ENCODE results near the gene OAS1. TPM values are rescaled to one million over a fixed set of nuclear protein-coding genes. Genes with fewer than 3 reads are reported as not detected.

Gene OAS1
- 1 to 10 TPM; 1.2 to 2.7 (median 1.8) TPM for total RNA-seq

DNA sequence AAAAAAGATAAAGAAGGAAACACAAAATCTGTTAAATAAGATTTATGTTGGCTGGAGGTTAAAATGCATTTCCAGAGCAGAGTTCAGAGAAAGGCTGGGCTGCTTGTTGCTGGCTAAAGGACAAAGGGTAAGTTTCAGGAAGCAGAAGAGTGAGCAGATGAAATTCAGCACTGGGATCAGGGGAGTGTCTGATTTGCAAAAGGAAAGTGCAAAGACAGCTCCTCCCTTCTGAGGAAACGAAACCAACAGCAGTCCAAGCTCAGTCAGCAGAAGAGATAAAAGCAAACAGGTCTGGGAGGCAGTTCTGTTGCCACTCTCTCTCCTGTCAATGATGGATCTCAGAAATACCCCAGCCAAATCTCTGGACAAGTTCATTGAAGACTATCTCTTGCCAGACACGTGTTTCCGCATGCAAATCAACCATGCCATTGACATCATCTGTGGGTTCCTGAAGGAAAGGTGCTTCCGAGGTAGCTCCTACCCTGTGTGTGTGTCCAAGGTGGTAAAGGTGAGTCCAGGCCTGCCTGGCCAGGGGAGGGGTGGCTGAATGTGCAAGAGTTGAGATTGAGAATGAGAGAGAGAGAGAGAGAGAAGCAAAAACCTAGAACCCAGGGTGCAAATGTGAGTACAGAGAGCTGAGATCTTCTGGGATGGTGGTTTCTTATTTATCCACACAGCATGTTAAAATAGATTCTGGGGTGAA, at the start of gene OAS1:
Gene OAS1 (plus strand): TSS at position 251 of the 703 bp plus-strand sequence. CDS start 78 bp downstream, at position 329.
- intact Hi-C loops (cut with DNase I; ENCODE audit: low total_unique reads) (no loop called here), in situ Hi-C loops (cut with MboI; ENCODE audit: low sequenced_read_pairs in 4 of 4) (no loop called here)
- DNase-seq (no peak), ATAC-seq (peak; percentile 39 to 61)
- H3K4me1 ChIP-seq = no peaks in the 10 kb centered on the region
- peak within 1 kb of the TSS; percentile 21 to 51 (median 46) for H3K4me3 ChIP-seq
- no peaks in the 10 kb centered on the region for H3K36me3 ChIP-seq
- H3K27me3 ChIP-seq = no peaks in the 10 kb centered on the region
- TF ChIP-seq POLR2A (IDR thresholded peaks at IDR 0.05) (no peak), CTCF (IDR thresholded peaks at IDR 0.05 in 4 of 5, conservative IDR thresholded peaks at IDR 0.05 in 1 of 5) (no peak)
- no peaks in the 10 kb centered on the region for H3K9me3 ChIP-seq
- H3K27ac ChIP-seq = peak within 1 kb of the TSS in 3 of 4 donors; percentile 2 to 49 (median 8)

- no peaks in the 10 kb centered on the region for H3K36me3 ChIP-seq
- peaks cover 0 to 7% (median 0%) of the 10 kb centered on the region in 3 donors for H3K27me3 ChIP-seq
- no peaks in the 10 kb centered on the region for H3K4me1 ChIP-seq
- no peak overlapping the region for H3K4me3 ChIP-seq
- no peaks in the 10 kb centered on the region for H3K9me3 ChIP-seq
- ATAC-seq (no peak), DNase-seq (no peak)
- H3K27ac ChIP-seq = no peak overlapping the region
- no peak for TF ChIP-seq POLR2A (IDR thresholded peaks at IDR 0.05)
- TF ChIP-seq CTCF (IDR thresholded peaks at IDR 0.05 in 4 of 5, conservative IDR thresholded peaks at IDR 0.05 in 1 of 5) = no peak
- in situ Hi-C loops (cut with MboI; ENCODE audit: low sequenced_read_pairs in 4 of 4) = no loop called here
- intact Hi-C loops (cut with DNase I; ENCODE audit: low total_unique reads) = loop anchor here (10.0 kb wide), 1 partner anchor 124 kb away; no protein-coding TSS in a partner anchor
Measured at GRCh38 chr12:112859291-112859690, 47.5 kb upstream of the OAS1 start.

DNA sequence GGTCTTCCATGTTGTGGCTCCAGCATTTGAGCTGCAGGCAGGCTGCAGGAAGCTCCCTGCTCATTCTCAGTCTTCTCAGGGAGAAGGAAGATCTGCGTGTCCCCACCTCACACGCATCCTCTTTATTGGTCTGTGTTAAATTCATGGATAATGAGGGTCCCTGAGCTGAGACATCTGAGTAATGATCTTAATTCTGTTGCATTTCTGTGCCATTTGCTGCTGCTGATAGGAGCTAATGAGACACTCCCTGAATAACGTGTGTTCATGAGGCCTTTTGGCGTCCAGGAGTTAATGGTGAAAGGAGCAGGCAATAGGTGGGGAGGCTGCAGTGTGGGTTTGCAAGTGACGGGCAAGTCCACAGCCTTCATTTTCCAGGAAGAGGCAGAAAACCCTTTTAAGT, 46.6 kb upstream of the OAS1 start:
- Histone ChIP-seq H3K9me3 (no peaks in the 10 kb centered on the region), H3K27me3 (peaks cover 0 to 7% (median 0%) of the 10 kb centered on the region in 3 donors), H3K27ac (no peak overlapping the region), H3K36me3 (no peaks in the 10 kb centered on the region), H3K4me1 (no peaks in the 10 kb centered on the region), H3K4me3 (no peak overlapping the region)
- in situ Hi-C loops (cut with MboI; ENCODE audit: low sequenced_read_pairs in 4 of 4) = no loop called here
- DNase-seq (no peak), ATAC-seq (no peak)
- intact Hi-C loops (cut with DNase I; ENCODE audit: low total_unique reads) = no loop called here
- TF ChIP-seq POLR2A (IDR thresholded peaks at IDR 0.05) = no peak
- no peak for TF ChIP-seq CTCF (IDR thresholded peaks at IDR 0.05 in 4 of 5, conservative IDR thresholded peaks at IDR 0.05 in 1 of 5)

GRCh38 chr12:112861284-112861683, 45.5 kb upstream of the OAS1 start:
- no peak for ATAC-seq
- Histone ChIP-seq H3K27ac (no peak overlapping the region), H3K4me1 (no peaks in the 10 kb centered on the region), H3K4me3 (no peak overlapping the region), H3K9me3 (no peaks in the 10 kb centered on the region), H3K27me3 (peaks cover 0 to 7% (median 0%) of the 10 kb centered on the region in 3 donors), H3K36me3 (no peaks in the 10 kb centered on the region)
- intact Hi-C loops (cut with DNase I; ENCODE audit: low total_unique reads) = no loop called here
- no peak for TF ChIP-seq CTCF (IDR thresholded peaks at IDR 0.05 in 4 of 5, conservative IDR thresholded peaks at IDR 0.05 in 1 of 5)
- no peak for TF ChIP-seq POLR2A (IDR thresholded peaks at IDR 0.05)
- in situ Hi-C loops (cut with MboI; ENCODE audit: low sequenced_read_pairs in 4 of 4) = no loop called here
- no peak for DNase-seq

Measured in gastrocnemius medialis (tissue), 4 donors.